Mammary epithelial cell (primary cell): Measurements from ENCODE around the gene ATP11C.

Source experiments
- CTCF ChIP-seq, 2 donors: IDR thresholded peaks in 1 of 2; conservative IDR thresholded peaks in 1 of 2; 2 replicates each; pipeline ENCODE4 v1.5.1; 2011 to 2012; ENCODE audit warnings: inconsistent platforms in 2 of 2, low read length in 2 of 2, mild to moderate bottlenecking in 2 of 2, control low read depth in 1 of 2, low read depth in 1 of 2; ENCODE audit not compliant: insufficient read depth in 1 of 2; ENCODE audit errors: extremely low read depth in 1 of 2
- EZH2 ChIP-seq: IDR thresholded peaks from 2 replicates; pipeline ENCODE4 v1.6.1; 2012; ENCODE audit warnings: low read length, inconsistent platforms, borderline replicate concordance

- TF ChIP-seq CTCF (conservative IDR thresholded peaks at IDR 0.05 in 1 of 2, IDR thresholded peaks at IDR 0.05 in 1 of 2; ENCODE audit: extremely low read depth in 1 of 2, insufficient read depth in 1 of 2, low read depth in 1 of 2, low read length in 2 of 2) (peak in 1 of 2 donors; percentile 16), EZH2 (no peak)
Observed at GRCh38 chrX:139862208-139862607, 70.6 kb downstream of the ATP11C start.
